Measurements from ENCODE around the gene CLRN2. TPM values are rescaled to one million over a fixed set of nuclear protein-coding genes. Genes with fewer than 3 reads are reported as not detected.

Gene CLRN2
- total RNA-seq, 1 donor from 2014 or later, result not detected

DNA sequence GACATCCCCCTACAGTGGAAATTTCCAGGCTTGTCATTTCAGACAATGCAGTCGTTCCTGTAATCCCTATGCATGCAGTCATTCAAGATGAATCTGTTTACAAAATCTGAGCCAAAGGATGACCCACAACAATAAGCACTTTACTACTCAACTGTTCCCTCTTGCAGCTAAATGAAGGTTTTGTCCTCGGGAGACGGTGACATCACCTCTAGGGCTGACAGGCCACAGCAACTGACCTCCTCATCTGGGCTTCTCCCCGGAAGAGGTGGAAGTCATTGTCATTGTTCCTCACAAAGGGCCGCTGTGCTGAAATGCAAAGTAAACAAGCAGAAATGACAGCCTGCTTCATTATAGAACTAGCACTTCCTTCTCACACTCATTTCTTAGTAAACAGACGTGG, 29.2 kb downstream of the CLRN2 start:
- Mint-ChIP-seq H3K36me3 (ENCODE audit: low read depth, unreplicated experiment) (peaks cover 4% of the 10 kb centered on the region), H3K27ac (ENCODE audit: unreplicated experiment) (no peak overlapping the region), H3K27me3 (ENCODE audit: unreplicated experiment) (peaks cover 1% of the 10 kb centered on the region), H3K4me1 (ENCODE audit: unreplicated experiment) (peaks cover 10% of the 10 kb centered on the region), H3K9me3 (ENCODE audit: unreplicated experiment) (no peaks in the 10 kb centered on the region), H3K4me3 (ENCODE audit: unreplicated experiment) (no peak overlapping the region)
- DNase-seq (ENCODE audit: low spot score), result no peak
- TF ChIP-seq, protein P1, sequence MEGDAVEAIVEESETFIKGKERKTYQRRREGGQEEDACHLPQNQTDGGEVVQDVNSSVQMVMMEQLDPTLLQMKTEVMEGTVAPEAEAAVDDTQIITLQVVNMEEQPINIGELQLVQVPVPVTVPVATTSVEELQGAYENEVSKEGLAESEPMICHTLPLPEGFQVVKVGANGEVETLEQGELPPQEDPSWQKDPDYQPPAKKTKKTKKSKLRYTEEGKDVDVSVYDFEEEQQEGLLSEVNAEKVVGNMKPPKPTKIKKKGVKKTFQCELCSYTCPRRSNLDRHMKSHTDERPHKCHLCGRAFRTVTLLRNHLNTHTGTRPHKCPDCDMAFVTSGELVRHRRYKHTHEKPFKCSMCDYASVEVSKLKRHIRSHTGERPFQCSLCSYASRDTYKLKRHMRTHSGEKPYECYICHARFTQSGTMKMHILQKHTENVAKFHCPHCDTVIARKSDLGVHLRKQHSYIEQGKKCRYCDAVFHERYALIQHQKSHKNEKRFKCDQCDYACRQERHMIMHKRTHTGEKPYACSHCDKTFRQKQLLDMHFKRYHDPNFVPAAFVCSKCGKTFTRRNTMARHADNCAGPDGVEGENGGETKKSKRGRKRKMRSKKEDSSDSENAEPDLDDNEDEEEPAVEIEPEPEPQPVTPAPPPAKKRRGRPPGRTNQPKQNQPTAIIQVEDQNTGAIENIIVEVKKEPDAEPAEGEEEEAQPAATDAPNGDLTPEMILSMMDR (IDR thresholded peaks at IDR 0.05; ENCODE audit: unreplicated experiment), result no peak

DNA sequence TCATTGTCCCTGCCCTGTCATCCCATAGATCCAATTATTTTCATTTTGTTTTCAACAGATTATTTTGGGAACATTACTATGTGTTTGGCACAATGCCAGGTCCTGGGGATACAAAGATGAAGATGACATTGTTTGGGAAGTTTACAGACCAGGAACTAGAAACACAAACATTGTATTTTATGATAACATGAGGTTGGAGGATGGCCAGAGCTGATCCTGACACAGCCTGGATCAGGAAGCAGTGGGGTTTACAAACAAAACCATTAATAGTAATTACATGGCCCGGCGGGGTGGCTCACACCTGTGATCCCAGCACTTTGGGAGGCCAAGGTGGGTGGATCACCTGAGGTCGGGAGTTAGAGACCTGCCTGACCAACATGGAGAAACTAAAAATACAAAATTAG, 29.9 kb downstream of the CLRN2 start:
- no peak for DNase-seq (ENCODE audit: low spot score)
- no peak overlapping the region for H3K4me3 Mint-ChIP-seq (ENCODE audit: unreplicated experiment)
- no peak overlapping the region for H3K27ac Mint-ChIP-seq (ENCODE audit: unreplicated experiment)
- peaks cover 10% of the 10 kb centered on the region for H3K4me1 Mint-ChIP-seq (ENCODE audit: unreplicated experiment)
- TF ChIP-seq, protein P1 (IDR thresholded peaks at IDR 0.05; ENCODE audit: unreplicated experiment), result no peak
- no peaks in the 10 kb centered on the region for H3K9me3 Mint-ChIP-seq (ENCODE audit: unreplicated experiment)
- H3K27me3 Mint-ChIP-seq (ENCODE audit: unreplicated experiment), result peaks cover 1% of the 10 kb centered on the region
- H3K36me3 Mint-ChIP-seq (ENCODE audit: low read depth, unreplicated experiment), result peaks cover 4% of the 10 kb centered on the region

DNA sequence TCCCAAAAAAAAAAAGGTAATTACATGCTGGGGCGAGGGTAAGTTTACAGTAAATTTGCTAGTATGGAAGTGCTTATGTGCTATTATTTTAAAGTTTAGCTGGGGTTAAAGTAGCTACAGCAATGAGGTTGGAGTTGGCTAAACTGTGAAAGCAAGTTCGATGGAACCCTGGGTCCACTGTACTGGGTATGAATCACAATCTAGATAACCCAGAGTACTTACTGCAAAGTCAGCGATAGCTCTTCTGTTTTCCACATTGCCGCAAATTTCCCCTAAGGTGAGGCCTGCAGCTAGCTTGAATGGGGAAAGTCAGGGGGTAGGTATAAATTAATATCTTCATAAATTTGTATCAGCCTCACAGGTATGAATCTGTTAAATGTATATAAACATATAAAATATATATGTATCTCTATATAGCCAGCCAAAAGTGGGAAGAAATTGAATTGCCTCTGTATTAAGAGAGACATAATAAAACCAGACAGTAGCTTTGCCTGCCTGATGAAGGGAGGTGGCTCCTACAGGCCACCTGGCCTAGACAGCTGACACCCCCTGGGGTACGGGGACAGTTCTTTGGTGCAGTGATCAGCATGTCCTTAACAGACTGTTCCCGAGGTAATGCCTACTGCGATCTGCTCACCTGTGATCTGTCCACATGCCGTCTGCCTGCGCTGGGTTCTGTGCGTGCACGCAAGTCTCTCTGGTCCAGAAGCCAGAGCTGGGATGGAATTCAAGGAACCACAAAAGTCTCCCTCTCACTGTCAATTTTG, 30.6 kb downstream of the CLRN2 start:
- Mint-ChIP-seq H3K27me3 (ENCODE audit: unreplicated experiment) (peaks cover 1% of the 10 kb centered on the region), H3K4me3 (ENCODE audit: unreplicated experiment) (no peak overlapping the region), H3K9me3 (ENCODE audit: unreplicated experiment) (no peaks in the 10 kb centered on the region), H3K36me3 (ENCODE audit: low read depth, unreplicated experiment) (peaks cover 4% of the 10 kb centered on the region), H3K27ac (ENCODE audit: unreplicated experiment) (no peak overlapping the region), H3K4me1 (ENCODE audit: unreplicated experiment) (peaks cover 10% of the 10 kb centered on the region)
- no peak for DNase-seq (ENCODE audit: low spot score)
- TF ChIP-seq, protein P1 (IDR thresholded peaks at IDR 0.05; ENCODE audit: unreplicated experiment), result no peak

DNA sequence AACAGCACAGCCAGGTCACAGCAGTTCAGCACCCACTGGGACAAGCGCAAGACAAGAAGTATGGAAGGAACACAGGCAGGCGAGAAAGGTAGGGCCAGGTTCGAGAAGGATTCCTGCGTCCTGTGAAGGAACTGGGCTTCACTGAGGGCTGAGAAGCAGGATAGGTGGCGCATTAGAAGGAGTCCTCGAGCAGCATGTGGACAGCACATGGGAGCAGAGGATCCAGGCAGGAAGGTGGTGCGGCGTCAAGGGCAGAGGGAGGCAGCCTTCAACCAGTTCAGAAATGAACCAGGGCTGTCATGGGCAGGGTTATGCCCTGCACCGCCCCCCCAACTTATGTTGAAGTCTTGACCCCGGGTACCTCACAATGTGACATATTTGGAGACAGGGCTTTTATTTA, 31.3 kb downstream of the CLRN2 start:
- peaks cover 10% of the 10 kb centered on the region for H3K4me1 Mint-ChIP-seq (ENCODE audit: unreplicated experiment)
- TF ChIP-seq, protein P1 (IDR thresholded peaks at IDR 0.05; ENCODE audit: unreplicated experiment), result no peak
- H3K27ac Mint-ChIP-seq (ENCODE audit: unreplicated experiment), result no peak overlapping the region

DNA sequence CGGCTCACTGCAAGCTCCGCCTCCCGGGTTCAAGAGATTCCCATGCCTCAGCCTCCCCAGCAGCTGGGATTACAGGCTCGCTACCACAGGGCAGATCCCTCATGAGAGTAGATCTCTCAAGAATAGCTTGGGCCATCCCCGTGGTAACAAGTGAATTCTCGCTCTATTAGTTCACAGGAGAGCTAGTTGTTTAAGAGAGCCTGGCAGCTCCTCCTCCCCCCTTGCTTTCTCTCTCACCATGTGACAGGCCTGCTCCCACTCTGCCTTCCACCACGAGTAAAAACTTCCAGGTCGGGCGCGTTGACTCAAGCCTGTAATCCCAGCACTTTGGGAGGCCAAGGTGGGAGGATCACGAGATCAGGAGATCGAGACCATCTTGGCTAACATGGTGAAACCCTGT, 31.7 kb downstream of the CLRN2 start:
- no peak overlapping the region for H3K4me3 Mint-ChIP-seq (ENCODE audit: unreplicated experiment)
- H3K4me1 Mint-ChIP-seq (ENCODE audit: unreplicated experiment), result peaks cover 10% of the 10 kb centered on the region
- H3K9me3 Mint-ChIP-seq (ENCODE audit: unreplicated experiment), result no peaks in the 10 kb centered on the region
- H3K27me3 Mint-ChIP-seq (ENCODE audit: unreplicated experiment), result peaks cover 1% of the 10 kb centered on the region
- H3K27ac Mint-ChIP-seq (ENCODE audit: unreplicated experiment), result no peak overlapping the region
- TF ChIP-seq, protein P1 (IDR thresholded peaks at IDR 0.05; ENCODE audit: unreplicated experiment), result no peak
- peaks cover 4% of the 10 kb centered on the region for H3K36me3 Mint-ChIP-seq (ENCODE audit: low read depth, unreplicated experiment)
- no peak for DNase-seq (ENCODE audit: low spot score)

More for the DNA sequence above, 31.3 kb downstream of the CLRN2 start:
- DNase-seq (ENCODE audit: low spot score), result no peak
- H3K27me3 Mint-ChIP-seq (ENCODE audit: unreplicated experiment), result peaks cover 1% of the 10 kb centered on the region
- H3K36me3 Mint-ChIP-seq (ENCODE audit: low read depth, unreplicated experiment), result peaks cover 4% of the 10 kb centered on the region
- H3K4me3 Mint-ChIP-seq (ENCODE audit: unreplicated experiment), result no peak overlapping the region
- H3K9me3 Mint-ChIP-seq (ENCODE audit: unreplicated experiment), result no peaks in the 10 kb centered on the region

Data from endothelial cell (in vitro differentiated cells).